Endothelial cell (in vitro differentiated cells): ENCODE results near the gene IL24. TPM values are rescaled to one million over a fixed set of nuclear protein-coding genes. Genes with fewer than 3 reads are reported as not detected.
A peak's percentile ranks its signal among the peaks of the same experiment; 100 is the strongest.

Experiments
- DNase-seq: peaks from one replicate; pipeline ENCODE4 v3.0.0; 2021; ENCODE audit warnings: low spot score
- H3K27ac Mint-ChIP-seq: one replicate; pipeline ENCODE4 v1.8.0; 2021; ENCODE audit warnings: mixed read lengths, inconsistent platforms; ENCODE audit not compliant: unreplicated experiment
- H3K27me3 Mint-ChIP-seq: one replicate; pipeline ENCODE4 v1.8.0; 2021; ENCODE audit warnings: mild to moderate bottlenecking, moderate library complexity, mixed read lengths, inconsistent platforms; ENCODE audit not compliant: unreplicated experiment
- H3K36me3 Mint-ChIP-seq: one replicate; pipeline ENCODE4 v1.8.0; 2021; ENCODE audit warnings: mild to moderate bottlenecking, low read depth, mixed read lengths, inconsistent platforms; ENCODE audit not compliant: unreplicated experiment
- H3K4me1 Mint-ChIP-seq: one replicate; pipeline ENCODE4 v1.8.0; 2021; ENCODE audit warnings: mild to moderate bottlenecking, mixed read lengths, inconsistent platforms; ENCODE audit not compliant: unreplicated experiment
- H3K4me3 Mint-ChIP-seq: one replicate; pipeline ENCODE4 v1.8.0; 2021; ENCODE audit warnings: mild to moderate bottlenecking, mixed read lengths, inconsistent platforms; ENCODE audit not compliant: unreplicated experiment
- H3K9me3 Mint-ChIP-seq: one replicate; pipeline ENCODE4 v1.8.0; 2021; ENCODE audit warnings: mixed read lengths, inconsistent platforms; ENCODE audit not compliant: unreplicated experiment
- CTCF ChIP-seq: fragments of 200-600 bp; sonication (generic); IDR thresholded peaks from one replicate; pipeline ENCODE4 v1.5.0; 2021; ENCODE audit warnings: antibody characterized with exemption; ENCODE audit not compliant: unreplicated experiment
- total RNA-seq: library from RNA; stranded (reverse); fragmentation: NEBNext Ultra II Directional; extraction: Animal tissue kit (Norgen Biotek cat#: 25700); gene quantifications from one replicate; pipeline ENCODE4 v1.2.1, GENCODE V29; 2021; ENCODE audit not compliant: unreplicated experiment

IL24 gene
- total RNA-seq, 1 donor from 2014 or later, result not detected

- H3K27ac Mint-ChIP-seq, result no peak overlapping the region
- no peak for DNase-seq
- peaks cover 21% of the 10 kb centered on the region for H3K4me1 Mint-ChIP-seq
- peaks cover 6% of the 10 kb centered on the region for H3K27me3 Mint-ChIP-seq
- H3K36me3 Mint-ChIP-seq, result peaks cover 9% of the 10 kb centered on the region
- H3K4me3 Mint-ChIP-seq, result no peak overlapping the region
- TF ChIP-seq CTCF, result no peak
- no peaks in the 10 kb centered on the region for H3K9me3 Mint-ChIP-seq
These were observed 6.4 kb downstream of the IL24 start for GRCh38 chr1:206903687-206904086.

GRCh38 chr1:206904423-206905142, 7.3 kb downstream of the IL24 start:
- Mint-ChIP-seq H3K27ac (no peak overlapping the region), H3K4me1 (peaks cover 25% of the 10 kb centered on the region), H3K4me3 (peak overlapping the region; percentile 57), H3K27me3 (peaks cover 7% of the 10 kb centered on the region), H3K36me3 (peaks cover 9% of the 10 kb centered on the region), H3K9me3 (no peaks in the 10 kb centered on the region)
- no peak for TF ChIP-seq CTCF
- DNase-seq, result no peak

GRCh38 chr1:206905295-206906164, 8.3 kb downstream of the IL24 start:
- Mint-ChIP-seq H3K4me1 (peaks cover 25% of the 10 kb centered on the region), H3K4me3 (no peak overlapping the region), H3K27ac (peak overlapping the region; percentile 6), H3K36me3 (peaks cover 8% of the 10 kb centered on the region), H3K9me3 (no peaks in the 10 kb centered on the region), H3K27me3 (peaks cover 6% of the 10 kb centered on the region)
- DNase-seq, result no peak
- no peak for TF ChIP-seq CTCF

GRCh38 chr1:206907304-206907991, 10.2 kb downstream of the IL24 start:
- Mint-ChIP-seq H3K4me3 (no peak overlapping the region), H3K36me3 (peaks cover 3% of the 10 kb centered on the region), H3K9me3 (no peaks in the 10 kb centered on the region), H3K27me3 (peaks cover 6% of the 10 kb centered on the region), H3K4me1 (peaks cover 25% of the 10 kb centered on the region), H3K27ac (no peak overlapping the region)
- peak; percentile 64 for DNase-seq
- TF ChIP-seq CTCF, result peak; percentile 47
